ENCODE data around the gene EPB41L2.
"Not testable (repeated sequence)": the region's sequence is repeated elsewhere in the genome, so short reads cannot be mapped to it uniquely, and the experiment has no call there.

EPB41L2 gene

GRCh38 chr6:130918171-130918570 is 144.9 kb downstream of the EPB41L2 start:
- DNase-seq = no peak

- not testable (repeated sequence) for DNase-seq
Measured at GRCh38 chr6:130915606-130916005, 147.4 kb downstream of the EPB41L2 start.

GRCh38 chr6:130913120-130913519 is 149.9 kb downstream of the EPB41L2 start:
- DNase-seq = no peak

- DNase-seq = peak in 3 of 56 donors; percentile 6 to 17 (median 13)
Measured at GRCh38 chr6:130912434-130912833, 150.6 kb downstream of the EPB41L2 start.

GRCh38 chr6:130908958-130909357 is 154.1 kb downstream of the EPB41L2 start:
- no peak for DNase-seq

- no peak for DNase-seq
Measured at GRCh38 chr6:130908188-130908587, 154.9 kb downstream of the EPB41L2 start.

- DNase-seq = no peak
Measured at GRCh38 chr6:130907687-130908086, 155.4 kb downstream of the EPB41L2 start.

GRCh38 chr6:130906736-130907381 is 156.2 kb downstream of the EPB41L2 start:
- DNase-seq = no peak

GRCh38 chr6:130903602-130904001 is 159.4 kb downstream of the EPB41L2 start:
- DNase-seq = no peak

- DNase-seq = no peak
Measured at GRCh38 chr6:130903007-130903406, 160.0 kb downstream of the EPB41L2 start.

GRCh38 chr6:130900913-130901312 is 162.1 kb downstream of the EPB41L2 start:
- DNase-seq = no peak

- DNase-seq = peak in 11 of 56 donors; percentile 6 to 40 (median 16)
Measured at GRCh38 chr6:130896249-130896648, 166.8 kb downstream of the EPB41L2 start.

- DNase-seq = no peak
Measured at GRCh38 chr6:130895516-130895915, 167.5 kb downstream of the EPB41L2 start.

- DNase-seq = no peak
Measured at GRCh38 chr6:130893766-130894165, 169.3 kb downstream of the EPB41L2 start.

GRCh38 chr6:130893277-130893676 is 169.8 kb downstream of the EPB41L2 start:
- DNase-seq = peak in 5 of 56 donors; percentile 3 to 35 (median 23)

- DNase-seq = no peak
Measured at GRCh38 chr6:130890521-130890971, 172.5 kb downstream of the EPB41L2 start.

- no peak for DNase-seq
Measured at GRCh38 chr6:130889423-130889822, 173.6 kb downstream of the EPB41L2 start.

- peak in 1 of 56 donors; percentile 7 for DNase-seq
Measured at GRCh38 chr6:130888246-130888645, 174.8 kb downstream of the EPB41L2 start.

- DNase-seq = no peak
Measured at GRCh38 chr6:130886966-130887365, 176.1 kb downstream of the EPB41L2 start.

GRCh38 chr6:130885392-130886192 is 177.5 kb downstream of the EPB41L2 start:
- DNase-seq = peak in 37 of 56 donors; percentile 5 to 90 (median 42)

GRCh38 chr6:130882370-130882769 is 180.7 kb downstream of the EPB41L2 start:
- DNase-seq = peak in 1 of 56 donors; percentile 4

GRCh38 chr6:130879826-130880225 is 183.2 kb downstream of the EPB41L2 start:
- no peak for DNase-seq

GRCh38 chr6:130873746-130874145 is 189.3 kb downstream of the EPB41L2 start:
- no peak for DNase-seq
